GM18873 (cell line): ENCODE data around the gene CEP112.
"Not testable (repeated sequence)": the region's sequence is repeated elsewhere in the genome, so short reads cannot be mapped to it uniquely, and the experiment has no call there.

Experiments used
- ATAC-seq: cut with Tn5 transposase; IDR thresholded peaks from one replicate; pipeline ENCODE4 v1.9.1; 2021; ENCODE audit warnings: mild to moderate bottlenecking, moderate library complexity, moderate number of reproducible peaks; ENCODE audit not compliant: unreplicated experiment, low FRiP score

CEP112 gene

DNA sequence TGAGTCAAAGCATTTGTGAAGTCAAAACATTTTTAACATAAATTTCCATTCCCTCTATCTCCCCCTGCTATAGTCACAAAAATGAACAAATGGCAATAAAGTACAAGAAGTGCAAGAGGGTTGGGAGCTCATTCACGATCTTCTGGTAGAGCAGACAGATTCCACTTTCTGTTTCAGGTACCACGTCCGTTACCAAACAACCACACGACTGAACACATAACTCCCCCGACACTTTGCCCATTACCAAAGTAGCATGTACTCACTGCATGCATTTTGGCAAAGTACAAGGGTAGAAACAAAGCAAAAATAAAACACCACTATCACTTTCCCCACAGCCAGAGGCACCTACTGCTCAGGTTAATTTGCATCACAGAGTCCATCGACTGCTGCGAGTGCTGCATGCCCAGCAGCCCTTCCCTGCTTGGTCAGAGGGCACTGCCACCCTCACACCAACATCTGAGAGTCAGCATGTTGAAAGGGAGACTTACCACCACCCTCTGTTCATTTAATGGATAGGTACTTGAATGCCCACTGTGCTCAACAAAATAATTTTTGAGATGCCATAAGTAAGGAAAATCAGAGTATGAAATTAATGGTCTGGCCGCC, 480.2 kb downstream of the CEP112 start:
- no peak for ATAC-seq

DNA sequence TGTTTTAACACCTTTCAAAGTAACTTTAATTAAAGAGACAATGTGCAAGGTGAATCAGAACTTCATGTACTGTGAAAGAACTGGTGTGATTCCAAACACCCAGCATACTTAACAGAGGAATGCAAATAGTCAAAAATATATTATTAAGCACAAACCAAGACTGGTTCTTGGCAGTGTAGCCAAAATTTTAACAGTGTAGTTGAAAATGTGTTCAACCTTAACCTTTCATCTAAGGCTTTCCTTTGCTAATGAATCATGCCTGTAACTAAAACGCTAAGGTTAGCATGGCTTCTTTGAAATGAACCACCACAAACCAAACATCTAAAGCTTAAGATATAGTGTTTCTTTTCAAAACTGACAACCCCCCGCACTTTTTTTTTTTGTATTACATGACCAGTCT, 484.2 kb downstream of the CEP112 start:
- no peak for ATAC-seq

DNA sequence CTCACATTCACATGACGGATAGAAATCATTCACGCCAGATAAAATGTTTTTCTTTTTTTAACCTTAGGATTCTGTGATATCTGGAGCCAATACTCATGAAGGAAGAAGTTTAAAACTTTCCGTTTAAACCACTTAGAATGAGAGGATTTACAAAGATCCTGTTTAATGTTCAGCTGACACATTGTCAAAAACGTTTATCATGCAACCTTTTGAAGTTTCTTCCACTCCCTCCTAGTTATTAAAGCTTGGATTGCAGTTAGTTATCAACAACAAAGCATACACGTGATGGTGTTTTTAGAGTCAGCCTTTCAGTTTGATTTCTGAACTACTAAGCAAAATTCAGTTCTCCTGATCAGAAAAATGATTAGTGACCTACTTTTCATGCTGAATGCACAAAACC, 487.2 kb downstream of the CEP112 start:
- no peak for ATAC-seq

DNA sequence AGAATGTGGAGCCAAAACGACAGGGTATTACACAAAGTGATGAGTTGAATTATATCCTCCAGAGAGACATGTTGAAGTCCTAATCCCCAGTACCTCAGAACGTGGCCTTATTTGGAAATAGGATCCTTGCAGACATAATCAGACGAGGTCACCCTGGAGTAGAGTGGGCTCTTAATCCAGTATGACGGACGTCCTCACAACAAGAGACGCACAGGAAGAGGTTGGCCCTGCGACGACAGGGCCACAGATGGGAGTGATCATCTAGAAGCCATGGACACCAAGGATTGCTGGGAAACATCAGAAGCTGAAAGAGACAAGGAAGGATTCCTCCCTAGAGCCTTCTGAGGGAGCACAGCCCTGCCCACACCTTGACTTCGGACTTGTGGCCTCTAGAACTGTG, 488.0 kb downstream of the CEP112 start:
- ATAC-seq = no peak

DNA sequence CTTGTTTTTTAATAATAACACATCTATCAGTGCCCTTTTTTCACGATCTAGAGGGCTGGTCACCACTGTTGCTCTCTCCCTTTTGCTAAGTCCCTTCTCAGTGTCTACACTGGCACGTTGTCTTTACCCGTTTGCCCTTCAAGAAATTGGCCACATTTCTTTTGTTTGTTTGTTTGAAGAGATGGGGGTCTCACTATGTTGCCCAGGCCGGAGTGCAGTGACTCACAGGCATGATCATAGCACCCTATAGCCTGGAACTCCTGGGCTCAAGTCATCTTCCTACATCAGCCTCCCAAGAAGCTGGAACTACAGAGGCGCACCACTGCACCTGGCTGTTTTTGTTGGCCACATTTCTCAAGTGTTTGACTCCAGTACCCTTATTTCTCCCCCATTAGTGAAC, 492.5 kb downstream of the CEP112 start:
- ATAC-seq = no peak

DNA sequence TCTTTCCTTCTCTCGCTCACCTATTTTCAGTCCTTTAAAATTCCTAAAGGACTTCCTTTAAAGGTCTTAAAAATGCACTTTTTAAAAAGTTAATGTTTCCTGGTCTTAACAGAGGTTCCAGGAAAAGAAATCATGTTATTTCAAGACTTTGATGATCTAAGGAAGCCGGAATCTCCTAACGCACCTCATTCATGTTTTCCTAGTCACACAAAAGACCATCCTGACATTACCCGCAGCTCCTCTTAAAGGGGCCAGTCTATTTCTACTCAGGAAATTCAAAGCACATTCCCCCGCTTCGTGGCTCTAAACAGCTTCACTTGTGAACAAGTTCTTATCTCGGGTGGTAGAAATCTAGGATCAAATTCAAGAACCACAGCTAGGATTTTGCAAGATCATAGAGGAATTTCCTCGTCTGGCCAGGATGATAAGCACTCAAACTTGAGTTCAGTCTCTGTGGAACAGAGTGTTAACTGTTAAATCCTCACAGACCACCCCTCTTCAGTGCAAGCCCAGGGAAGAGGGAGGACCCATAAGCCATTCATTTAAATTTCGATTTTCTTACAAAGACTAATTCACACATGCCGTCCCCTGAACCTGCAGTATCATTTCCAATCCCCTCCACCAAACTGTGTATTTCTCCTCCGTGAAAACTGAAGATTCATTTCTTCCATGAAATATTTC, 493.4 kb downstream of the CEP112 start:
- no peak for ATAC-seq

DNA sequence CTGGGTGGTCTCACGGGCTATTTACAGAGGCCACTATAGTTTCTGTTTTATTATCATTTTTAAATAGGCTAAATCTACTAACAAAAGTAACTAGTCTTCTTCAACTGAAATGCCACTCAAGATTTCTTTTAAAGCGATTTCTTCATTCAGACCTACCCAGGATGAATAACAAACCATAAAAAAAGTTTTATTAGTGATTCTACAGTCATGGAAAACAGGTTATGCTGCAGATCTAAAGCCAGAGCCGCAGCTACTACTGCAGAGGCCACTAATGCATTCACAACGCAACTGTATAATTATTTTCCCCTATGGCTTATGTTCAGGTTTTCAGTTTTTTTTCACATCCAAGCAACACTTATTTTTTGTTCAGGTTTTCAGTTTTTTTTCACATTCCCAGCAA, 494.3 kb downstream of the CEP112 start:
- no peak for ATAC-seq

DNA sequence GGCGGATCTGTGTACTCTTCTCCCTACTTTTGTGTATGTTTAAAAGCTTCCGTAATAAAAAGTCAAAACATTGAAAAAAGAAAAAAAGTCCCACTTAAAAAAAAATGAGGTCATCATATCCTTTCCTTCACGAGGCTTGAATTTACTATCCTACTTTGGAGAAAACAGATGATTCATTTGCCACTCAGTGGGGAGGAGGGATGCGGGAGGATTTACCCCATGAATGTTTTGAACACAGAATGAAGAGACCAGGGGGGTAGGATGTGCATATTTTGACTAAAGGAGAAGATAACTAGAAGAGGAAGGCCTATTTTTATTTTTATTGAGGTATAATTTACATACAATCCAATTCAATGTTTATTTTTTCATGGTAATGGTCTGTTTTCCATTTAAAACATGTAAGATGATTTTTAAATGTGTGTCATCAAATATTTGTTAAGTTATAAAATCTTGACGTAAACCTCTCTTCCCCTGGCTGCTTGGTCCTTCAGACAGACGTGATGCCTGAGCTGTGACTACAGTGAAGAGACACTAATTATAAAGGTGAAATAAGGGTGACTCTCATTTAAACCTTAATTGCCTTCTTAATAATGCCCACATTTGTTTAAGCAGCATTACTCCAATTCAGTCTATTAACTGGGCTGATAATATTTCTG, 495.1 kb downstream of the CEP112 start:
- no peak for ATAC-seq

DNA sequence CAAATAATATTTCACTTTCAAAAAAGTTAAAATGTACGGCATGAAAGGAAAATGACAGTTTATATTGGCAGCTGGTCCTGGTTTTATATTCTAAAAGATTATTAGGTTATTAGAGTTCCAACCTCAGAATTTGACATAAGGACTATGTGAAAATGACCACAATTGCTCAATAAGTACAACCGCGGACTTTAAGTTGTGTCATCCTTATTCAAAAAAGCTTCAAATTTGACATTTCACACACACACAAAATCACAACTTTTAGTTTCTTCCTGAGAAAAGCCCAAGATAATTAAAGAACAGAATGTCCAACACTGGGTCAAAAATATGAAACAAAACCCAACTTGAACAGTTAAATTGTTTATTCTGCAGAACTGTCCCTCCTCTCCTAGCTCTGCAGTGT, 497.3 kb downstream of the CEP112 start:
- no peak for ATAC-seq

DNA sequence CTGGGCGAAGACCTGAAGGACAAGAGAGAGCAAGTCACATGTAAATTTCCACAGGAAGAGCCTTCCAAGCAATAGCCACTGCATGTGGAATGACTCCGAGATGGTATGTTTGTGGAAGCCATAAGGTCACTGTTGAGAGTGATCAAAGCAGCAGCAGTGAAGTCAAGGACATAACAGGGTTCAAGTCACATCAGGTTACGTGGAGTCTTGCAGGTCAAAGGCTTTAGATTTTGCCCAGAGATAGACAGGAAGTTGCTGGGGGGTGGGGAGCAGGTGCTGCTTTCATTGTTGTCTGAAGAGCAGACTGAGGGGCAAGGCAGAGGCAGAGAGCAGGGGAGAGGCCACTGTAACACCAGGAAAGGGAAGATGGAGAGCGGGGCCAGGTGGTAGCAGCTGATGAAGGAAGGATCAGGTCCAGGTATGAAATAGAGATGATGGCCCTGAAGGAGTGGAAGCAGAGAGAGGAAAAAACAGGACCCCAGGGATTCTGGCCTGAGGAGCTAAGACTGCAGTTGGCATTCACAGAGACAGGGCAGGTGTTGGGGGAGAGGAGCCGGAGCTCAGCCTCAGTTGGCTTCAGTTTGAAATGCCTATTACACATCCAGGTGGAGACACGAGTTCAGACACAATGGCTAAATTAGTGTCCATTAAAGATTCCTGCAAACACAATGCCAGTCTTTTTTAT, 501.2 kb downstream of the CEP112 start:
- no peak for ATAC-seq

DNA sequence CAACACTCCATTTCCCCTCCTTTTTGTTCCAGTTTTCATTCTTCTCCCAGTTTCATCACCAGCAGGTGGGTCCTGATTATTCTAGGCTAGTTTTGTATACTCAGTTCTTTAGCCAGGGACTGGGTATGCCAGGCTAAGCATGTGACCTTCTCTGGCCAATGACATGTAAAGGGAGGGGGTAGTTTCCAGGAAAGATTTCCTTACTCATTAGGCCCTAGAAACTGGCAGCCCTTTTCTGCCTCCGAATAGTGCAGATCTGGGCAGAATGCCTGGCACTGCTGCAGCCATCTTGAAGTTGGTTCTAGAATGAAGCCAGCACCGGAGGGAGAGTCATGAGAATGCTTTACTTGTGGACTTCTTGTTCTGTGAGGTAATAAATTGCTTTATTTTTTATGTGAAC, 503.6 kb downstream of the CEP112 start:
- ATAC-seq = no peak

DNA sequence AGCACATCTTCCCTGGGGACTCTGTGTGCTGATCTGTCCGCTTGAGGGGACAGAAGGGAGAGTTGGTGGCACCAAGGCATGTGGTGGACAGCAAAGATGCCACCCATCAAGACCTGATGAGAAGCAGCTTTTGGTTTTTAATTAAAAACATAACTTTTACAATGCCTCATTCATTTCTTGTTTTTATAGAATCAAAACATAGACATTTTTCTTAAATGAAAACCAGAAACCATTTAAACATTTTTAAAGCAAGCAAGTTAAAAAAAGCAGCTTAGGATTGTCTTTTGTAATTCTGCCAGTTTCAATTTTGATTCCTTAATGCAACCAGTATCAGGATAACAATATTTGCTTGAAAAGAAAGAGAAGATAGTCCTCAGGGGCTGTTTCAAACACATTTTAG, 506.8 kb downstream of the CEP112 start:
- no peak for ATAC-seq

DNA sequence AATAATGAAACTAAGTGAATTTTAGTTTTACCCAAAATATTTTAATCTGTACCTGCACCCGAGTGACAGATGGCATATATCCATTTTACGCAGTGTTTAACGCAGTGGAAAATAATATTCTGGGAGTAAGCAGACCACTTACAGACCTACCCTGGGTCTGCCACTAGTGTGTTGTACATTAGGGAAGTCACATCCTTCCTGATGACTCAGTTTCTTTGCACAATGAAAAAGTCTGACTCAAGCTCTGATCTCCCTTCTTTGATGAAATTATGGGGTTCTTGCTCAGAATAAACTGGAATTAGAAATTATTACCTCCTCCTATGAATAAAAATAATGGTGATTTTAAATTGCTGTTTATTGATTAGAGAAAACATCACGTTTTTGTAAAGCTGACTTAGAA, 507.3 kb downstream of the CEP112 start:
- ATAC-seq = no peak

DNA sequence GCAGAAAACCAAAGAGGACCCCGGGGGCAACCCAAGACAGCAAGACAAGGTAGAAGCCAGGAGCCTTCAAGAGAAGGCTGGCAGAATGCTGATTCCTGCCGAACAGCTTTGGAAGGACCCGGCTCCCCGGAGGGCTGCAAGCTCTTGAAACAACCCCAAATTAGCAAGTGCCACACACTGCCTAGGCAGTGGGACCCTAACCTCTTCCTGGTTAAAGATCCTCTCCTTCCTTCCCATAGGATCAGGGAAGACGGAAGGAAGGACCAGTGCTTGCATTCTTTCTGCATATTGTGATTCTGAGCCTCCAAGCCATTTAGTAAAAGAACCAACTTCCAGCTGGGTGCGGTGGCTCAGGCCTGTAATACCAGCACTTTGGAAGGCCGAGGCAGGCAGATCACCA, 508.5 kb downstream of the CEP112 start:
- ATAC-seq = no peak

DNA sequence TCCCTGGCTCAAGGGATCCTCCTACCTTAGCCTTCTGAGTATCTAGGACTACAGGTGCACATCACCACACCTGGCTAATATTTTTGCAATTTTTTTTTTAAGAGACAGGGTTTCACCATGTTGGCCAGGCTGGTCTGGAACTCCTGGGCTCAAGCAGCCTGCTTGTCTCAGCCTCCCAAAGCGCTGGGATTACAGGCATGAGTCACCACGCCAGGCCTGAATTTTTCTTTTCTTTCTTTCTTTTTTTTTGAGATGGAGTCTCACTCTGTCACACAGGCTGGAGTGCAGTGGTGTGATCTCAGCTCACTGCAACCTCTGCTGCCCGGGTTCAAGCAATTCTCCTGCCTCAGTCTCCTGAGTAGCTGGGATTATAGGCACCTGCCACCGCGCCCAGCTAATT, 510.2 kb downstream of the CEP112 start:
- ATAC-seq = not testable (repeated sequence)

DNA sequence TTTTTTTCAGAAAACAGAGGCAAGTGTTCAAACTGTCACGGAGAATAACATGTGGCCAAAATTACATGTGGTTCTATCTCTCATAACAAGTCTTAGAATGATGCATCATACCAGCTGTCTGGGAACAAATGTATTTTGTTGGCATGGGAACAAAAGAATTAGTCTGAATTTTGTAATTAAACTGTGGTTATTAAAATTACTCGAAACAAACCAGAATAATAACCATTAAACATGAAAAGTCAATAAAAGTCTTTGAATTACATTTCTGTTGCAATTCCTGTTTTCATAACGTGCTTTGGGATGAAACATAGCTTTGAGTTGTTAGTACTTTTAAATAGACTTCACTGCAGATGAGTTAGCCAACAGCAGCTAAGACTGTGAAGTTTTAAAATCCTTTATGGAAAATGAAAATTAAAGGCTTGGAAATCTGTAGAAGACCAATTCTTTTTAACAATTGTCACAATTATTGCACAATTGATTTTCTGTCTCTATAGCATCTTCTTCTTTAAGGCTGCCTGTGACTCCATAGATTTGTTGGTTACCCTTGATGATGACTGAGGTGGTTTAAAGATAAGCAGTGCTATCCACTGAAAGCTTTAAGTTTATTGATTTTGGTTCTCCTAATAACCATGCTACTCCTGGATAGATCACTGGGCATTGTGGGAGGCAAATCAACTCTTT, 512.6 kb downstream of the CEP112 start:
- no peak for ATAC-seq

DNA sequence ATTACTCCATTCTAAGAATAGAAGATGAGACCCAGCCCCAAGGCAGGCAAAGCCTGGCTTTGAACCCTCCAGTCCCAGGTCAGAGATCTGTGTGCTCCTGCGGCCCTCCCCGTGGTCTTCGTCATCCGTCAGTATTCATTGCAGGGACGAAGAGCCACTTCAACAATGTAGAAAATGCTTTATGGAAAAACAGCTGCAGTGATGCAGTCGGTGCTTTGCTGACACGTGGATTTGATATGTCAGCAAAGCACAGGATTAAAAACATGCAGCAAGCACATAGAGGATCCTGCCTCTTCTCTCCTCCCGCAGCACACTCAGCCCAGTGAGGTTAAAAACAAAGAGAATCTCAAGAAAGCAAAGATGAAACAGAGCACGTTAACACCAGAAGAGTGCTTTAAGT, 513.4 kb downstream of the CEP112 start:
- no peak for ATAC-seq

DNA sequence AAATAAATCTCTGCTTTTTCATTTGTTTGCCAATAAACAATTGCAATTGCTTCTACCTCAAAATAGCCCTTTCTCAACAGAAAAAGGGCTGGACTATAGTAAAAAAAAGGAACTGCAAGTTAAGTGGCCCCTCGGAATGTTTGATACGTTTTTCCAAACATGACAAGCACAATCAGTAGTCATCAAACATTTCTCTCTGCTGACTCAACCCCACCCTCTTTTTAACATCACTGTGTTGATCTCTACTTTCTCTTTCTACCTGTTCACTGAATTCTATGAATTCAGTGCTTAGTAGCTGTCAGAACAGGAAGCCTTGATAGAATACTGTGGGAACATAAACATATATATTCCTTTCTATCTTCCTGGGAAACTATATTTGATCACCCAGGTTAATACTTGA, 514.0 kb downstream of the CEP112 start:
- no peak for ATAC-seq

DNA sequence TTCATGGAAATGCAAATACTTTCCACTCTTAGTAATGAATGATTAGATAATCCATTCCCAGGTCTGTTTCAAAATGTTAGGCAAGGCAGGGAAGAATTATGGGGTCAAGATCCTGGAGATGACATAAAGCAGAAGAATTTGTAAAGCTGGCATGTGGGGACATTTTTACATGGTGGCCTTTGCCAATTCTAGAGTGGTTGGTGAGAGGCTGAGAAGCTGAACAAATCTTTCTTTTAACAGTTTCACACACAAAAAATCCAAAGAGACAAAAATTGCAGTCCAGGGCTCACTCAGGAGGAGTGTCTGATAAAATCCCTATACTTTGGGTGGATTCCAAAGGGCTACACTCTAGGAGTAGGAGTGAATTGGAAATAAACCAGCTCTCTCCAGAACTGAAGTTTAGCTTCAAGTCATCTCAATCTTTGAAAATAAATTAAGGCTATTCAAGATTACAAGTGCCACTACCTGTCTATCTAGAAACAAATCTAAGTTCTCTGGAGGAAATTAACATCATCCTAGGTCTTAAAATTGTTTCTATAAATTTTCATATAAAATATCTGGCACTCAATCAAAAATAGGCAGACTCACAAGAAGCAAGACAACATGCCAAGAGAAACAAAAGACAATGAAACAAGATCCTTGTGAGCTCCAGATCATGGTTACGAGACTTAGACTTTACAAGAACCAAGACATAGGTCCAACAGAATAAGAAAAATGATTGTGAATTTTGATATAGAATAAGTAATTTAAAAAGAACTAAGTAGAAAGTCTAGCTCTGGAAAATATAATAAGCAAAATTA, 517.5 kb downstream of the CEP112 start:
- no peak for ATAC-seq

DNA sequence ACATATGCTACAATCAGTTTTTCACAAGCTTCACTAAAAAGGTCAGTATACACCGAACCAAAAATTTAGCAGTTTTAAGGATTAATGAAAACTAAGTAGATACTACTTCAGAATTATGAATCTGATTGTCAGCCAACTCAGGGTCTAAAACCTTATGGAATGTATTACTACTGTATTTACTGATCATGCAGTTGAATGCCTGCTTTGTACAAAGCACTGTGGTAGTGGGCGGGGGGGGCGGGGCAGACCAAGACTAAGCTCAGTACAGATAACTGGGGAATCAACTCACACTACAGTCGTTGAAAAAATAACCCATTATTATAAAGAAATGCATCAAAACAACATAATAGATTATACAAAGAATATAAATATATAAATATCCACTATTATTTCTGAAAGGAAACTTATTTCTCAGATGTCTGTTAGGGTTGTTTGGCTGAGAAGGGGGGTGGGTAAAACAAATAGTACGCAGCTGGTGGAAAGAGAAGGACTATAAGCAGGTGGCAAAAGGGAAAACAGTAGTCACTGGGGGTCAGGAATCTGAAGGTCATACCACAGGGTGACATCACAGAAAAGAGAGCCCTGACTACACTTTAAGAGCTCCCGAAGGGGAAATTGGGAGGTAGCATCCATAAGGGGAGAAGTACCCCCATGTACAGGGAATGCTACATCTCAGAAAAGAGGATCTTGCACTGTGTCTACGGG, 521.1 kb downstream of the CEP112 start:
- no peak for ATAC-seq
